Hematopoietic multipotent progenitor cell treated with erythropoietin and hydrocortisone succinate and interleukin-3 and kit ligand, for 8 days (in vitro differentiated cells): ENCODE results near the gene NUP98.
"Not testable (repeated sequence)": the region's sequence is repeated elsewhere in the genome, so short reads cannot be mapped to it uniquely, and the experiment has no call there.

Experiments
- DNase-seq: peaks from one replicate; pipeline ENCODE4 v3.0.0-alpha.2; 2015

NUP98 gene

GRCh38 chr11:3796801-3797328 is 489 bp downstream of the NUP98 start:
- DNase-seq, result no peak

GRCh38 chr11:3796346-3796745 is 1.0 kb downstream of the NUP98 start:
- DNase-seq, result no peak

GRCh38 chr11:3796002-3796311 is 1.4 kb downstream of the NUP98 start:
- DNase-seq, result no peak

DNA sequence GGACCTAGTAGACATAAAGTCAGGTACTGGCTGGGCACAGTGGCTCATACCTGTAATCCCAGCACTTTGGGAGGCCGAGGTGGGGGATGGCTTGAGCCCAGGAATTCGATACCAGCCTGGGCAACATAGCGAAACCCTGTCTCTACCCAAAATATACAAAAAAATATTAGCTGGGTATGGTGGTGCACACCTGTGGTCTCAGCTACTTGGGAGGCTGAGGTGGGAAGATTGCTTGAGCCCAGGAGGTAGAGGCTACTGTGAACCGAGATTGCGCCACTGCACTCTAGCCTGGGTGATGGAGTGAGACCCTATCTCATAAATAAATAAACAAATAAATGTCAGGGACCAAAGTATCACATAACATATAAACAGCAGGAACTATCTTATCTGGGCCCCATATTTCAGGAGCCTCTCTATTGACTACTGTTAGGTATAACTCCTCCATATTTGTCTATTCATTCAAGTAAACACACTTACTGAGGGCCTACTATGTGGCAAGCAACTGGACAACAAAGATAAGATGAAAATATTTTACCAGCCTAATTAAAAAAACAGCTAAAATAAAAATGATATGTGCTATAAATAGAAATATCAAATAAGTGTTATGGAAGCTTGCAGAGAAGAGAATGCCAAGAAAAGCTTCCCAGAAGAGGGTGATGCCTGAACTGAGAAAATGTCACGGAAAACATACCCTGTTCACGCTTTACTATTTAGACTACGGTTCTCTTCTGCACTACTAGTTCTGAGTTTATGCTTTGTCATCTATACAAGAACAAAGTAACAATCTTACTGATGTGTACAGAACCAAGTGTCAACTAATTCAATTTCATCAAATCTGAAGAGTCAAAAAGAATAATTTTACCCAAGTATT is 2.0 kb downstream of the NUP98 start:
- no peak for DNase-seq

- not testable (repeated sequence) for DNase-seq
These were observed 3.0 kb downstream of the NUP98 start for GRCh38 chr11:3794387-3794786.

DNA sequence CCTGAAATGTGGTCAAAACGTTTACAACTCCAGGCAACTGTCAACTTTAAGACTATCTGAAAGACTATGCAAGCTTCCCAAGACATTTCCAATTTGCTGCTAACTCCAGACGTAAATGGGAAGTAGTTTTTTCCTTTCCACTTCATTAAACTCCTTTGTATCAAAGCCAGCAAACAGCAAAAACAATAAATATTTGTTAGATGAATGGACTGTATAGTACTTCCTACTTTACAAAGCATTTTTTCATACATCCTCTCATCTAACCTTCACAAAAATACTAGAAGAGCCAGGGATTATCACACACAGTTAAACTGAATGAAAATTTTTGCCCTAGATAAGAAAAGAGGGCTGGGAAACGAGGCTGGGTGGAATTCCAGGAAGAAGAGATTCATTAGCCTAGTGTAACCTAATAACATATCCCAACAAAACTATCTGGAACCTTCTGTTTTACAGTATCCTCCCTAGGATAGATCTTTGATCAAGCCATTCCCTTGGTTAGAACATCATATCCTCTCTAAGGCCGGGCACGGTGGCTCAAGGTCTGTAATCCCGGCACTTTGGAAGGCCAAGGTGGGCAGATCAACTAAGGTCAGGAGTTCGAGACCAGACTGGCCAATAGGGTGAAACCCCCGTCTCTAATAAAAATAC is 10.4 kb downstream of the NUP98 start:
- DNase-seq, result peak; percentile 30

- no peak for DNase-seq
These were observed 13.7 kb downstream of the NUP98 start for GRCh38 chr11:3783611-3784010.

GRCh38 chr11:3782963-3783362 is 14.4 kb downstream of the NUP98 start:
- DNase-seq, result no peak

GRCh38 chr11:3781423-3781822 is 15.9 kb downstream of the NUP98 start:
- DNase-seq, result no peak

- no peak for DNase-seq
These were observed 21.5 kb downstream of the NUP98 start for GRCh38 chr11:3775736-3776406.

DNA sequence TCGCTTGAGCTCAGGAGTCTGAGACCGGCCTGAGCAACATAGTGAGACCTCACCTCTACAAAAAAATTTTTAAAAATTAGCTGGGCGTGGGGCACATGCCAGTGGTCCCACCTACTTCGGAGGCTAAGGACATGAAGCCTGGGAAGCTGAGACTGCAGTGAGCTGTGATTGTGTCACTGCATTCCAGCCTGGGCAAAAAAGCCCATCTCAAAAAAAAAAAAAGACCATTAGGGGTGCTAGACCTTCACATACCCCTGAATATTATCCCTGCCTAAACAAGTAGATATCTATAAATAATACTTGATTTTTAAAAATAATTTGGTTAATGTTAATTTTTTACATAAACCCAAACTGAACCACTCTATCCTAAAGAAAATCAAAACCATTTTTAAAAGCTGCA is 24.2 kb downstream of the NUP98 start:
- DNase-seq, result no peak

- DNase-seq, result no peak
These were observed 29.8 kb downstream of the NUP98 start for GRCh38 chr11:3767536-3767935.

GRCh38 chr11:3766836-3767235 is 30.5 kb downstream of the NUP98 start:
- not testable (repeated sequence) for DNase-seq

GRCh38 chr11:3764266-3764665 is 33.1 kb downstream of the NUP98 start:
- no peak for DNase-seq

- DNase-seq, result no peak
These were observed 42.2 kb downstream of the NUP98 start for GRCh38 chr11:3755151-3755550.

- no peak for DNase-seq
These were observed 44.2 kb downstream of the NUP98 start for GRCh38 chr11:3753110-3753509.

GRCh38 chr11:3747704-3748103 is 49.6 kb downstream of the NUP98 start:
- no peak for DNase-seq

- DNase-seq, result no peak
These were observed 52.2 kb downstream of the NUP98 start for GRCh38 chr11:3745161-3745560.

- DNase-seq, result no peak
These were observed 58.6 kb downstream of the NUP98 start for GRCh38 chr11:3738723-3739122.

DNA sequence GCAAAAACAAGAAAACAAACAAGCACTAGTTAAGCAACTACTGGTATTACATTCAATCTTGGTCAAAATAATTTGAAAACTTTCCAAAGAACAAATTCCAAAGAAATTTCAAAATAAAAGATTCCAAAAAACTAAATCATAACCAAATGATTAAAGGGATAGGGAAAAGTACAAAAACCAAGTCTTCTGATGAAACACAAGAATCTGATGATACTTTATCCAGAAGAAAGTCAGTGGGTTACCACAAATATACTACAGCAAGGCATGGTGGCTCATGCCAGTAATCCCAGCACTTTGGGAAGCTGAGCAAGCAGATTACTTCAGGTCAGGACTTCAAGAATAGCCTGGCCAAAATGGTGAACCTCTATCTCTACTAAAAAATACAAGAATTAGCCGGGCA is 59.1 kb downstream of the NUP98 start:
- no peak for DNase-seq

- no peak for DNase-seq
These were observed 59.9 kb downstream of the NUP98 start for GRCh38 chr11:3737386-3737933.

DNA sequence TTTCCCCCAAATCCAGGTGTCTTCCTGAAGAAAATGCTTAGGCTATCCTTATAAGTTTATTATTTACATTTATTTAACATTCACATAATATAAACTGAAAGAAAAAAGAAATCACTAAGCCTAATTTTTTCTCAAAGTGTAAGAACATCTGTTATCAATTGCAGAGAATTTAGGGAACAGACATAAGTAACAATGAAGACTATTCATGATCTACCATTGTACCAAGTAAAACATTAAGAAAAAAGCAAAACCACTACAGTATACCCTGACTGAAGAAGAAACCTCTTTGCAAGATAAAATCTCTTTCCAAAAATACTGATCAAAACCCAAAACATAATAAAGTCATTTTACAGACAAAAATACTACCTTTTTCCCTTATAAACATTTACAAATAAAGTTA is 60.5 kb downstream of the NUP98 start:
- DNase-seq, result no peak

- DNase-seq, result no peak
These were observed 61.5 kb downstream of the NUP98 start for GRCh38 chr11:3735827-3736226.
